OCI-LY3 (cell line): ENCODE measurements around the gene C1QTNF4.

ENCODE experiments used
- CTCF ChIP-seq: fragments of 200-600, 300-600 bp; sonication (generic); IDR thresholded peaks from 2 replicates; pipeline ENCODE4 v1.5.1; 2014; ENCODE audit warnings: antibody characterized with exemption, low read length, low read depth
- EZH2phosphoT487 ChIP-seq: fragments of 200-600 bp; shearing (Covaris generic); IDR thresholded peaks from 2 replicates; pipeline ENCODE4 v1.6.1; 2018; ENCODE audit warnings: antibody characterized with exemption, mixed run types, low read depth

- TF ChIP-seq CTCF = no peak
- TF ChIP-seq EZH2phosphoT487 = no peak
Observed at GRCh38 chr11:47599902-47600301, 5.7 kb upstream of the C1QTNF4 start.
